Measurements from ENCODE around the gene GPANK1.

The GPANK1 gene

DNA sequence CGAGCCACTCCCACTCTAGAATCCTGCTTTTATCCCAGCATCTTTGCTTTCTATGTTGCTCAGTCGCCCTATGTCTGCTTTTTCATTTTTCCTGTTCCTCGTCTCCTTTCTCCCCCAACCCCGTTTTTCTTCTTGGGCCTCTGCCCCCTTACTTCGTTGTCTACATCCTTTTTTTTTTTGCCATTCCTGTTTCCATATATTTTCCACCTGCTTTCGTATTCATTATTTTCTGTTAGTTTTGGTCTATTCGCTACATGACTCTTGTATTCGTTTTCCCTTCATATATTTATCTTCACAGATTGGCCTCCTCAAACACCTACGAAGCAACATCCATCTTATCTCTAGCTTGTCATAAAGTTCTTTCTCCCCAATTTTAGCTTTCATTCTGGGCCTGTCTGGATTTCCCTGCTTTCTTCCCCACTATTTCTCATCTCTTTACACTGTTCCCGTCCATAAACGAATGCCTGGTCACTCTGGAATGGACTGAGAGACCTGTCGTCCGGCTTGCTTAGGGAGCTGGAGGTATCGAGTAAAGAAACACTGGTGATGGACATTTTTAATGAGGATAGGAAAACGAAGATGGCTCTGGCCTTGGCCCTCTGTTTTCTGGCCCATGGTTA is 43.4 kb downstream of the GPANK1 start:
- TF ChIP-seq POLR2AphosphoS5 (IDR thresholded peaks at IDR 0.05; ENCODE audit: low read depth, low read length) (no peak), SIN3A (IDR thresholded peaks at IDR 0.05; ENCODE audit: borderline replicate concordance, insufficient read depth, low read length) (no peak), FOXP2 (optimal IDR thresholded peaks at IDR 0.05; ENCODE audit: borderline replicate concordance, extremely low read depth, extremely low read length, insufficient read depth) (no peak), TAF1 (IDR thresholded peaks at IDR 0.05; ENCODE audit: borderline replicate concordance, insufficient read depth, low read length) (no peak; the same call in 1 of the 2 replicates)
- TF ChIP-seq, protein P1, sequence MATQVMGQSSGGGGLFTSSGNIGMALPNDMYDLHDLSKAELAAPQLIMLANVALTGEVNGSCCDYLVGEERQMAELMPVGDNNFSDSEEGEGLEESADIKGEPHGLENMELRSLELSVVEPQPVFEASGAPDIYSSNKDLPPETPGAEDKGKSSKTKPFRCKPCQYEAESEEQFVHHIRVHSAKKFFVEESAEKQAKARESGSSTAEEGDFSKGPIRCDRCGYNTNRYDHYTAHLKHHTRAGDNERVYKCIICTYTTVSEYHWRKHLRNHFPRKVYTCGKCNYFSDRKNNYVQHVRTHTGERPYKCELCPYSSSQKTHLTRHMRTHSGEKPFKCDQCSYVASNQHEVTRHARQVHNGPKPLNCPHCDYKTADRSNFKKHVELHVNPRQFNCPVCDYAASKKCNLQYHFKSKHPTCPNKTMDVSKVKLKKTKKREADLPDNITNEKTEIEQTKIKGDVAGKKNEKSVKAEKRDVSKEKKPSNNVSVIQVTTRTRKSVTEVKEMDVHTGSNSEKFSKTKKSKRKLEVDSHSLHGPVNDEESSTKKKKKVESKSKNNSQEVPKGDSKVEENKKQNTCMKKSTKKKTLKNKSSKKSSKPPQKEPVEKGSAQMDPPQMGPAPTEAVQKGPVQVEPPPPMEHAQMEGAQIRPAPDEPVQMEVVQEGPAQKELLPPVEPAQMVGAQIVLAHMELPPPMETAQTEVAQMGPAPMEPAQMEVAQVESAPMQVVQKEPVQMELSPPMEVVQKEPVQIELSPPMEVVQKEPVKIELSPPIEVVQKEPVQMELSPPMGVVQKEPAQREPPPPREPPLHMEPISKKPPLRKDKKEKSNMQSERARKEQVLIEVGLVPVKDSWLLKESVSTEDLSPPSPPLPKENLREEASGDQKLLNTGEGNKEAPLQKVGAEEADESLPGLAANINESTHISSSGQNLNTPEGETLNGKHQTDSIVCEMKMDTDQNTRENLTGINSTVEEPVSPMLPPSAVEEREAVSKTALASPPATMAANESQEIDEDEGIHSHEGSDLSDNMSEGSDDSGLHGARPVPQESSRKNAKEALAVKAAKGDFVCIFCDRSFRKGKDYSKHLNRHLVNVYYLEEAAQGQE (IDR thresholded peaks at IDR 0.05; ENCODE audit: insufficient read depth in 1 of 2, low read depth in 2 of 2, low read length in 2 of 2): no peak

DNA sequence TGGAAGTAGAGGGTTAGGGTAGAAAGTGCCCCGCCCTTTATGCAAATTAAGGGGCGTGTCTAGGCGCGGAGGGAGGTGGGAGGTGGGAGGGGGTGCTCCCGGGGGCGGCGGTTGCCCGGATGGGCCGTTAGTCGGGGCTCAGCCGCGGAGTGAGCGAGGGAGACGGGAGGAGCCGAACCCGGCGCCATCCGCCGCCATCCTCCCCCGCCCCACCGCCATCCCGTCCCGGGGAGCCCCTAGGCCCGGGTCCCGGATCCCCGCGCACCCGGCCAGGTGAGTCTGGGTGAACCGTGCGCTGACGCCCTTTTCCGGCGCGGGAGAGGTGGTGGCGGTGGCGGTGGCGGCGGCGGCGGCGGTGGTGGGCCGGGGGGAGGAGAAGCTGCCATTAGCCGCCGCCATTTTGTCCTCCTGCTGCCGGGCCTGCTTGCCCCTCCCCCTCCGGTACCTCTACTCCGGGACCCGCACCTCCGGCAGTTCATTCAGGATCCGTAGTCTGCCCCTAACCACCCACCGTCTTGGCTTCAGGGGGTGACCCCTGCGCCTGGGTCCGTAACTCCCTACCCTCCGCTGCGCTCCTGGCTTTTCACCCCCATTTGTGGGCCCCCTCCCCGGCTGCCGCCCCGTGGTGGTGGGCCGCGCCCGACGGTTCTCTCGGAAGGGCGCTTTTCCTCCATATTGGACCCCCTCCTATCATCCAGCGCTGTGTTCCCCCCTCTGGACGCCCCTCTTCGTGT is 44.0 kb downstream of the GPANK1 start, which contains the start of gene PRRC2A:
PRRC2A (plus strand) TSS at position 130 of the 734 bp plus-strand sequence. CDS start 2,075 bp downstream, outside the sequence.
- TF ChIP-seq SIN3A (IDR thresholded peaks at IDR 0.05; ENCODE audit: borderline replicate concordance, insufficient read depth, low read length) (0 out of 2 replicates have a peak, but pooled peaks have one; percentile 40), POLR2AphosphoS5 (IDR thresholded peaks at IDR 0.05; ENCODE audit: low read depth, low read length) (peak; percentile 43), TAF1 (IDR thresholded peaks at IDR 0.05; ENCODE audit: borderline replicate concordance, insufficient read depth, low read length) (peak; percentile 68; the same call in 1 of the 2 replicates), FOXP2 (optimal IDR thresholded peaks at IDR 0.05; ENCODE audit: borderline replicate concordance, extremely low read depth, extremely low read length, insufficient read depth) (peak; percentile 40)
- TF ChIP-seq, protein P1 (IDR thresholded peaks at IDR 0.05; ENCODE audit: insufficient read depth in 1 of 2, low read depth in 2 of 2, low read length in 2 of 2): no peak

DNA sequence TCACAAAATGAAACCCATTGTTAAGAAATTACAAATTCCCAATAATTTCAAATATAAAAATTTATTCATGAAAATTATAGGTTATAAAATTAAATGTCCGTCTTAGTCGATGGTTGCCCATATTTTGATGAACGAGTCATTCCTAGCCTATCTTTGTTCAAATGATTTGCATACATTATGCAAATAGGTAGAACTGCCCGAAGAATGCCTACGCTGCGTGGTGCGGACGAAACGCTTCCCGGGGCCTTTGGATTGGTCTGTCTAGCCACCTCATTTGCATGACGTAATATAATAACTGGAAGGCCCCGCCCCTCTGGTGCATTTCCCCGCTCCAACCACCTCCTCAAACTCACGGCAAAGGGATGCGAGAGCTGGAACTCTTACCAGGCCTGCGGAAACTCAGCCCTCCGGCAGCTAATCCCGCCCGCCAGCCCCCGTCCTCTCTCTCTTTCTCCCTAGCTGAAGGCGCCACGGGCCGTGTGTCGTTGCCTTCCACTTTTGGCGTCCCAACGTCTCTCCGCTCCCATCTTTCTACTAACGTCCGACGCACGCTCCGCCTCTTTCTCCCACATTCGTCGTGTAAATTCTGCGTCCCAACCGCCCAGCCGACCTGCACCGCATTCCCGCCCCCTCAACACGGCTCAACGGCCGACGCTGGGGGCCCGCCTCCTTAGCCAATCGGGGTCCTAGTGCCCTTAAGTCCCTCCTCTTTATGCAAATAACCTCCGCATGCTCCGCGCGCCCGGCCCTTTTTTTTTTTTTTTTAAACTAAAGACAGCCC is 44.8 kb downstream of the GPANK1 start:
- 0 out of 2 replicates have a peak, but pooled peaks have one; percentile 42 for TF ChIP-seq TAF1 (IDR thresholded peaks at IDR 0.05; ENCODE audit: borderline replicate concordance, insufficient read depth, low read length)
- peak; percentile 50 for TF ChIP-seq FOXP2 (optimal IDR thresholded peaks at IDR 0.05; ENCODE audit: borderline replicate concordance, extremely low read depth, extremely low read length, insufficient read depth)
- TF ChIP-seq POLR2AphosphoS5 (IDR thresholded peaks at IDR 0.05; ENCODE audit: low read depth, low read length): peak; percentile 58; the same call in 1 of the 2 replicates
- TF ChIP-seq, protein P1 (IDR thresholded peaks at IDR 0.05; ENCODE audit: insufficient read depth in 1 of 2, low read depth in 2 of 2, low read length in 2 of 2): no peak
- peak; percentile 20; the same call in 1 of the 2 replicates for TF ChIP-seq SIN3A (IDR thresholded peaks at IDR 0.05; ENCODE audit: borderline replicate concordance, insufficient read depth, low read length)

DNA sequence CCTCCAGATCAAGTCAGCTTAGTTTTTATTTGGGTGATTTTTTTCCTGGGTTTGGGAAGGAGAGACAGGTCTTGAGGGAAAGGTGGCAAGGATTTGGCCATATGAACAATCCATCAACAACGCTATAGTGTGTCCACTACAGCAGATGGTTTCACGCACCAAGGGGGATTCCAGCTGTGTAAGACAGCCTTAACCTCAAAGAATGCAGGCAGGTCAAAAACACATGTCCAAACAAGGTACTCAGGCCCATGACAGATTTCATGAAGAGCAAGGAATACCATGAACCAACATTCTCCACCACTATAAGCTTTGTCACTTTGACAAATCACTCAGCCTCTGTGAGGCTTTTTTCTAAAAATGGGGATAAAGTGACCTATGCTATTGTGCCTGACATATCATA is 47.8 kb downstream of the GPANK1 start:
- no peak for TF ChIP-seq POLR2AphosphoS5 (IDR thresholded peaks at IDR 0.05; ENCODE audit: low read depth, low read length)
- TF ChIP-seq TAF1 (IDR thresholded peaks at IDR 0.05; ENCODE audit: borderline replicate concordance, insufficient read depth, low read length): no peak
- TF ChIP-seq SIN3A (IDR thresholded peaks at IDR 0.05; ENCODE audit: borderline replicate concordance, insufficient read depth, low read length): no peak
- no peak for TF ChIP-seq FOXP2 (optimal IDR thresholded peaks at IDR 0.05; ENCODE audit: borderline replicate concordance, extremely low read depth, extremely low read length, insufficient read depth)
- TF ChIP-seq, protein P1 (IDR thresholded peaks at IDR 0.05; ENCODE audit: insufficient read depth in 1 of 2, low read depth in 2 of 2, low read length in 2 of 2): no peak
